ENCODE data around the gene KCNQ2. TPM values are rescaled to one million over a fixed set of nuclear protein-coding genes. Genes with fewer than 3 reads are reported as not detected.

The KCNQ2 gene
- total RNA-seq, 2 experiments from 2014 or later, result not detected

GRCh38 chr20:63504642-63505041, 32.2 kb upstream of the KCNQ2 start:
- CTCF ChIA-PET, result interaction anchor here (3.0 kb wide), 1 partner anchor 9 kb away, joined by 11 read pairs; no protein-coding TSS in a partner anchor
- POLR2A ChIA-PET, result no interaction called here

- ChIA-PET CTCF (interaction anchor here (1.5 kb wide), 1 partner anchor 10 kb away, joined by 3 read pairs; no protein-coding TSS in a partner anchor), POLR2A (no interaction called here)
These were observed 31.1 kb upstream of the KCNQ2 start for GRCh38 chr20:63503524-63503923.

GRCh38 chr20:63502671-63503172, 30.3 kb upstream of the KCNQ2 start:
- CTCF ChIA-PET, result interaction anchor here (1.5 kb wide), 1 partner anchor 9 kb away, joined by 3 read pairs; no protein-coding TSS in a partner anchor
- POLR2A ChIA-PET, result no interaction called here

GRCh38 chr20:63501818-63502670, 29.6 kb upstream of the KCNQ2 start:
- CTCF ChIA-PET, result interaction anchor here (1.5 kb wide), 1 partner anchor 9 kb away, joined by 3 read pairs; no protein-coding TSS in a partner anchor
- POLR2A ChIA-PET, result no interaction called here

GRCh38 chr20:63500902-63501817, 28.7 kb upstream of the KCNQ2 start:
- CTCF ChIA-PET, result no interaction called here
- POLR2A ChIA-PET, result no interaction called here

- CTCF ChIA-PET, result no interaction called here
These were observed 27.9 kb upstream of the KCNQ2 start for GRCh38 chr20:63500151-63500901.

GRCh38 chr20:63499338-63499969, 27.0 kb upstream of the KCNQ2 start:
- POLR2A ChIA-PET, result interaction anchor here (1.3 kb wide), 1 partner anchor 22 kb away, joined by 3 read pairs; no protein-coding TSS in a partner anchor
- CTCF ChIA-PET, result interaction anchor here (0.6 kb wide), 1 partner anchor 218 kb away, joined by 4 read pairs; no protein-coding TSS in a partner anchor

More at GRCh38 chr20:63500151-63500901, 27.9 kb upstream of the KCNQ2 start:
- POLR2A ChIA-PET, result interaction anchor here (1.3 kb wide), 1 partner anchor 21 kb away, joined by 3 read pairs; no protein-coding TSS in a partner anchor

GRCh38 chr20:63498960-63499337, 26.5 kb upstream of the KCNQ2 start, which contains the start of gene EEF1A2:
TSS of gene EEF1A2 (minus strand) at chr20:63499083. CDS start at chr20:63497763, 1,320 bp downstream.
- POLR2A ChIA-PET, result no interaction called here
- CTCF ChIA-PET, result no interaction called here

- POLR2A ChIA-PET, result interaction anchor here (2.6 kb wide), 1 partner anchor 23 kb away, joined by 9 read pairs; the partner anchor contains the start of gene PPDPF
- CTCF ChIA-PET, result interaction anchor here (0.5 to 3.0 kb wide), 3 partner anchors 21 to 252 kb away, joined by 3 to 23 read pairs (median 3); partner anchors contain the start of gene PPDPF
These were observed 25.8 kb upstream of the KCNQ2 start for GRCh38 chr20:63497946-63498935.

GRCh38 chr20:63497138-63497945, 24.9 kb upstream of the KCNQ2 start:
- ChIA-PET CTCF (interaction anchor here (0.6 to 3.0 kb wide), 11 partner anchors 11 to 459 kb away, joined by 3 to 23 read pairs (median 4); partner anchors contain the start of genes PPDPF, PTK6, TPD52L2 and UCKL1), POLR2A (interaction anchor here (1.1 to 2.6 kb wide), 2 partner anchors 24 to 25 kb away, joined by 3 to 9 read pairs; partner anchors contain the start of gene PPDPF)

GRCh38 chr20:63496596-63497120, 24.2 kb upstream of the KCNQ2 start:
- ChIA-PET POLR2A (interaction anchor here (1.1 to 2.6 kb wide), 2 partner anchors 24 to 26 kb away, joined by 3 to 9 read pairs; partner anchors contain the start of gene PPDPF), CTCF (interaction anchor here (0.6 to 3.0 kb wide), 24 partner anchors 9 to 537 kb away, joined by 3 to 23 read pairs (median 4); partner anchors contain the start of genes PPDPF, PTK6, TPD52L2 and UCKL1)

GRCh38 chr20:63495741-63496595, 23.5 kb upstream of the KCNQ2 start:
- ChIA-PET CTCF (interaction anchor here (0.6 to 3.0 kb wide), 24 partner anchors 9 to 538 kb away, joined by 3 to 23 read pairs (median 4); partner anchors contain the start of genes PPDPF, PTK6, TPD52L2 and UCKL1), POLR2A (interaction anchor here (1.1 to 2.6 kb wide), 2 partner anchors 25 to 26 kb away, joined by 3 to 9 read pairs; partner anchors contain the start of gene PPDPF)

- POLR2A ChIA-PET, result no interaction called here
- CTCF ChIA-PET, result interaction anchor here (1.0 to 3.0 kb wide), 7 partner anchors 10 to 370 kb away, joined by 3 to 23 read pairs (median 7); partner anchors contain the start of genes PPDPF, PTK6 and TPD52L2
These were observed 22.8 kb upstream of the KCNQ2 start for GRCh38 chr20:63495167-63495720.

Data from activated CD8-positive, alpha-beta memory T cell treated with anti-CD3 and anti-CD28 coated beads for 36 hours (primary cell).